HCT116 (cell line): Measurements from ENCODE around the gene FBXO30. TPM values are rescaled to one million over a fixed set of nuclear protein-coding genes. Genes with fewer than 3 reads are reported as not detected.

ENCODE experiments used
- ATAC-seq: fragments of 200-7000 bp; cut with Tn5 transposase; 2 replicates; pipeline ENCODE4 v1.9.1; 2020; ENCODE audit warnings: mild to moderate bottlenecking, moderate library complexity
- BruUV-seq: library from RNA; stranded (reverse); fragments of 400-500 nt; replicated peaks from 2 replicates; lab custom pipeline; 2021; lab: Mats Ljungman, UMichigan
- CTCF ChIA-PET: fragments of 300-600 bp; sonication (Branson Sonifier 250); formaldehyde crosslinking; loops from one replicate; lab custom pipeline; 2021; ENCODE audit warnings: antibody characterized with exemption; lab: Charles Lee
- POLR2A ChIA-PET: fragments of 300-600, 350-600 bp; sonication (Branson Sonifier 250); formaldehyde crosslinking; loops from one replicate; lab custom pipeline; 2021; ENCODE audit warnings: antibody characterized with exemption; lab: Charles Lee
- RAD21 ChIA-PET, 2 experiments: fragments of 300-600 bp; sonication (Branson Sonifier 250); formaldehyde crosslinking; loops; one replicate each; lab custom pipeline; 2023; ENCODE audit warnings: low total read pairs in 2 of 2; ENCODE audit not compliant: uncharacterized antibody in 2 of 2, unreplicated experiment in 2 of 2, low non-redundant PET in 1 of 2; lab: Charles Lee
- DNase-seq: peaks from one replicate; pipeline ENCODE4 v3.0.0-alpha.2; 2010; ENCODE audit warnings: low read depth, low spot score
- H2AFZ ChIP-seq: fragments of 200-600 bp; shearing (Covaris generic), sonication (generic); 2 replicates; pipeline ENCODE4 v1.6.1; 2017; ENCODE audit warnings: low read depth, mixed run types, mixed read lengths, antibody characterized with exemption, low read length; ENCODE audit not compliant: poor library complexity, severe bottlenecking
- H3K27ac ChIP-seq: 2 replicates; pipeline ENCODE4 v1.5.1; 2012; ENCODE audit warnings: low read depth, low read length
- H3K27me3 ChIP-seq: fragments of 200-600 bp; sonication (generic); 2 replicates; pipeline ENCODE4 v1.6.1; 2016; ENCODE audit warnings: mixed run types, low read length, mixed read lengths; ENCODE audit not compliant: insufficient read depth
- H3K36me3 ChIP-seq, 2 experiments: fragments of 200-500 bp in 1 of 2; fragments of 200-600 bp in 1 of 2; sonication (Bioruptor generic) in 1 of 2; sonication (generic) in 1 of 2; 2 replicates each; pipeline versions ENCODE4 v1.5.1 to v1.6.1; 2014 to 2016; ENCODE audit warnings: low read length in 2 of 2, inconsistent platforms in 1 of 2, mixed read lengths in 1 of 2, mixed run types in 1 of 2; ENCODE audit not compliant: insufficient read depth in 2 of 2, control insufficient read depth in 1 of 2
- H3K4me1 ChIP-seq, 2 experiments: fragments of 200-600 bp in 1 of 2; sonication (generic) in 1 of 2; 2 replicates each; pipeline versions ENCODE4 v1.5.1 to v1.6.1; 2012 to 2017; ENCODE audit warnings: low read length in 2 of 2, inconsistent platforms in 1 of 2, mild to moderate bottlenecking in 1 of 2, mixed read lengths in 1 of 2, mixed run types in 1 of 2, moderate library complexity in 1 of 2; ENCODE audit not compliant: insufficient read depth in 2 of 2, control insufficient read depth in 1 of 2
- H3K4me2 ChIP-seq: fragments of 200-600 bp; sonication (generic); 2 replicates; pipeline ENCODE4 v1.6.1; 2017; ENCODE audit warnings: mixed run types, low read length, mixed read lengths
- H3K4me3 ChIP-seq, 2 experiments: fragments of 200-600 bp in 1 of 2; sonication (generic) in 1 of 2; replicated peaks in 1 of 2; 2 replicates each; pipeline ENCODE4 v1.5.1; 2011 to 2016; ENCODE audit warnings: low read length in 2 of 2, control low read depth in 1 of 2, low read depth in 1 of 2, mild to moderate bottlenecking in 1 of 2, mixed read lengths in 1 of 2, mixed run types in 1 of 2
- H3K79me2 ChIP-seq: fragments of 200-600 bp; sonication (generic); 2 replicates; pipeline ENCODE4 v1.6.1; 2017; ENCODE audit warnings: mild to moderate bottlenecking, mixed run types, low read length, moderate library complexity, mixed read lengths; ENCODE audit not compliant: insufficient read depth
- H3K9ac ChIP-seq: fragments of 200-600 bp; sonication (generic); 2 replicates; pipeline ENCODE4 v1.6.1; 2016; ENCODE audit warnings: low read length, mixed read lengths
- H3K9me2 ChIP-seq: fragments of 200-600 bp; sonication (generic), shearing (Covaris generic); 2 replicates; pipeline ENCODE4 v1.6.1; 2017; ENCODE audit warnings: mixed run types, mild to moderate bottlenecking, moderate library complexity; ENCODE audit not compliant: insufficient read depth
- H3K9me3 ChIP-seq, 2 experiments: fragments of 200-500 bp in 1 of 2; fragments of 200-600 bp in 1 of 2; sonication (Bioruptor generic) in 1 of 2; sonication (generic) in 1 of 2; 2 replicates each; pipeline ENCODE4 v1.6.1; 2014 to 2017; ENCODE audit warnings: low read length in 2 of 2, mixed read lengths in 2 of 2, inconsistent platforms in 1 of 2, low read depth in 1 of 2, mild to moderate bottlenecking in 1 of 2, mixed run types in 1 of 2, moderate library complexity in 1 of 2; ENCODE audit not compliant: control insufficient read depth in 1 of 2, insufficient read depth in 1 of 2
- H4K20me1 ChIP-seq: fragments of 200-600 bp; sonication (generic), shearing (Covaris generic); 2 replicates; pipeline ENCODE4 v1.6.1; 2017; ENCODE audit warnings: mixed run types, mild to moderate bottlenecking, moderate library complexity; ENCODE audit not compliant: insufficient read depth
- CBX3 ChIP-seq: IDR thresholded peaks from 2 replicates; pipeline ENCODE4 v1.6.1; 2012; ENCODE audit warnings: low read depth
- EGR1 ChIP-seq: IDR thresholded peaks from 2 replicates; pipeline ENCODE4 v1.6.1; 2012; ENCODE audit warnings: low read depth
- ELF1 ChIP-seq: IDR thresholded peaks from 2 replicates; pipeline ENCODE4 v1.6.1; 2012; ENCODE audit warnings: low read depth, borderline replicate concordance
- EZH2phosphoT487 ChIP-seq: fragments of 200-600 bp; IDR thresholded peaks from 2 replicates; pipeline ENCODE4 v1.6.1; 2018; ENCODE audit warnings: antibody characterized with exemption, borderline replicate concordance
- FOSL1 ChIP-seq: IDR thresholded peaks from 2 replicates; pipeline ENCODE4 v1.6.1; 2012; ENCODE audit warnings: low read depth
- JUND ChIP-seq: IDR thresholded peaks from 2 replicates; pipeline ENCODE4 v1.6.1; 2012
- POLR2AphosphoS5 ChIP-seq: IDR thresholded peaks from 2 replicates; pipeline ENCODE4 v1.6.1; 2011; ENCODE audit warnings: mild to moderate bottlenecking, low read depth, low read length, moderate library complexity
- SIN3A ChIP-seq: IDR thresholded peaks from 2 replicates; pipeline ENCODE4 v1.6.1; 2012; ENCODE audit warnings: low read depth
- SP1 ChIP-seq: IDR thresholded peaks from 2 replicates; pipeline ENCODE4 v1.6.1; 2012; ENCODE audit warnings: low read depth
- YY1 ChIP-seq: IDR thresholded peaks from 2 replicates; pipeline ENCODE4 v1.6.1; 2011; ENCODE audit warnings: low read length, low read depth, moderate library complexity, mild to moderate bottlenecking; ENCODE audit not compliant: insufficient replicate concordance; ENCODE audit errors: extremely low read depth
- ZNF274 ChIP-seq: fragments of 200-500 bp; sonication (Bioruptor generic); IDR thresholded peaks from 2 replicates; pipeline ENCODE4 v1.6.1; 2014; ENCODE audit warnings: mild to moderate bottlenecking, low read depth, low read length, inconsistent platforms
- intact Hi-C: fragments of 100-400 bp; cut with micrococcal nuclease; formaldehyde crosslinking; loops from 2 replicates; pipeline ENCODE4 v1.10.0; 2022
- total RNA-seq: library from RNA; stranded (reverse); gene quantifications from one replicate; pipeline ENCODE4 v1.2.1, GENCODE V29; 2021; ENCODE audit not compliant: unreplicated experiment
- TF ChIP-seq, protein P1 (sequence below): IDR thresholded peaks from 2 replicates; pipeline ENCODE4 v1.6.1; 2012
- TF ChIP-seq, protein P2 (sequence below), 3 experiments: fragments of 200-600 bp in 1 of 3; sonication (generic) in 1 of 3; IDR thresholded peaks in 2 of 3; conservative IDR thresholded peaks in 1 of 3; 2 replicates each; pipeline ENCODE4 v1.5.1; 2012 to 2017; ENCODE audit warnings: low read depth in 2 of 3, low read length in 2 of 3, antibody characterized with exemption in 1 of 3, borderline replicate concordance in 1 of 3, control low read depth in 1 of 3, mild to moderate bottlenecking in 1 of 3, mixed read lengths in 1 of 3, mixed run types in 1 of 3, moderate library complexity in 1 of 3; ENCODE audit not compliant: insufficient read depth in 1 of 3
- TF ChIP-seq, protein P3 (sequence below): IDR thresholded peaks from 2 replicates; pipeline ENCODE4 v1.6.1; 2011; ENCODE audit warnings: mild to moderate bottlenecking, low read length, moderate library complexity; ENCODE audit not compliant: insufficient replicate concordance; ENCODE audit errors: extremely low read depth

The FBXO30 gene
- total RNA-seq, 1 experiment from 2014 or later, result 9.1 TPM

DNA sequence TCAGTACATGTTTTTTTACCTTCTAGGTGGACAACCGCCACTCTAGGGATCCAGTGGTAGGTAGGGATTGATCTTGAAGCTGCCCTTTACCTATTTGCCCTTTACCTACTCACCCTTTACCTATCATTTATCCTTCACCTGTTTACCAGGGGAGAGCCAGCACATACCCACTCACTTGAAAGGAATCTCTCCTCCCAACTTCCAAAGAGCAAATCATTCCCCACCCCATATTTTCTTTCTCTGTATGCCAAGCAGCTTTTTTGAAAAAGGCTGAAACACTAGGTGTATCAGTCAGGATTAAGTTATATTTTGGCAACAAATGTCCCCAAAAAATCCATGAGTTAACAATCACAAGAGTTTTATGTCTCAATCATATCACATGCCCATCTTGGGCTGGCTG is 68.7 kb downstream of the FBXO30 start:
- no peak overlapping the region for H2AFZ ChIP-seq
- no peaks in the 10 kb centered on the region for H3K9me3 ChIP-seq
- ChIA-PET RAD21 (no interaction called here), POLR2A (no interaction called here), CTCF (no interaction called here)
- intact Hi-C loops, result no loop called here
- no peaks in the 10 kb centered on the region for H3K27me3 ChIP-seq
- no peak overlapping the region for H3K27ac ChIP-seq
- H4K20me1 ChIP-seq, result no peaks in the 10 kb centered on the region
- ATAC-seq, result no peak
- no peaks in the 10 kb centered on the region for H3K36me3 ChIP-seq
- H3K4me2 ChIP-seq, result no peak overlapping the region
- no peaks in the 10 kb centered on the region for H3K79me2 ChIP-seq
- TF ChIP-seq ELF1 (no peak), EGR1 (no peak), CBX3 (no peak), JUND (no peak), ZNF274 (no peak), SIN3A (no peak), FOSL1 (no peak), POLR2AphosphoS5 (no peak), SP1 (no peak), YY1 (no peak), EZH2phosphoT487 (no peak)
- TF ChIP-seq, protein P1, sequence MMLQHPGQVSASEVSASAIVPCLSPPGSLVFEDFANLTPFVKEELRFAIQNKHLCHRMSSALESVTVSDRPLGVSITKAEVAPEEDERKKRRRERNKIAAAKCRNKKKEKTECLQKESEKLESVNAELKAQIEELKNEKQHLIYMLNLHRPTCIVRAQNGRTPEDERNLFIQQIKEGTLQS, result no peak
- TF ChIP-seq, protein P2, sequence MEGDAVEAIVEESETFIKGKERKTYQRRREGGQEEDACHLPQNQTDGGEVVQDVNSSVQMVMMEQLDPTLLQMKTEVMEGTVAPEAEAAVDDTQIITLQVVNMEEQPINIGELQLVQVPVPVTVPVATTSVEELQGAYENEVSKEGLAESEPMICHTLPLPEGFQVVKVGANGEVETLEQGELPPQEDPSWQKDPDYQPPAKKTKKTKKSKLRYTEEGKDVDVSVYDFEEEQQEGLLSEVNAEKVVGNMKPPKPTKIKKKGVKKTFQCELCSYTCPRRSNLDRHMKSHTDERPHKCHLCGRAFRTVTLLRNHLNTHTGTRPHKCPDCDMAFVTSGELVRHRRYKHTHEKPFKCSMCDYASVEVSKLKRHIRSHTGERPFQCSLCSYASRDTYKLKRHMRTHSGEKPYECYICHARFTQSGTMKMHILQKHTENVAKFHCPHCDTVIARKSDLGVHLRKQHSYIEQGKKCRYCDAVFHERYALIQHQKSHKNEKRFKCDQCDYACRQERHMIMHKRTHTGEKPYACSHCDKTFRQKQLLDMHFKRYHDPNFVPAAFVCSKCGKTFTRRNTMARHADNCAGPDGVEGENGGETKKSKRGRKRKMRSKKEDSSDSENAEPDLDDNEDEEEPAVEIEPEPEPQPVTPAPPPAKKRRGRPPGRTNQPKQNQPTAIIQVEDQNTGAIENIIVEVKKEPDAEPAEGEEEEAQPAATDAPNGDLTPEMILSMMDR (IDR thresholded peaks at IDR 0.05 in 2 of 3, conservative IDR thresholded peaks at IDR 0.05 in 1 of 3; ENCODE audit: borderline replicate concordance in 1 of 3, insufficient read depth in 1 of 3, low read depth in 2 of 3, low read length in 2 of 3), result no peak
- TF ChIP-seq, protein P3, sequence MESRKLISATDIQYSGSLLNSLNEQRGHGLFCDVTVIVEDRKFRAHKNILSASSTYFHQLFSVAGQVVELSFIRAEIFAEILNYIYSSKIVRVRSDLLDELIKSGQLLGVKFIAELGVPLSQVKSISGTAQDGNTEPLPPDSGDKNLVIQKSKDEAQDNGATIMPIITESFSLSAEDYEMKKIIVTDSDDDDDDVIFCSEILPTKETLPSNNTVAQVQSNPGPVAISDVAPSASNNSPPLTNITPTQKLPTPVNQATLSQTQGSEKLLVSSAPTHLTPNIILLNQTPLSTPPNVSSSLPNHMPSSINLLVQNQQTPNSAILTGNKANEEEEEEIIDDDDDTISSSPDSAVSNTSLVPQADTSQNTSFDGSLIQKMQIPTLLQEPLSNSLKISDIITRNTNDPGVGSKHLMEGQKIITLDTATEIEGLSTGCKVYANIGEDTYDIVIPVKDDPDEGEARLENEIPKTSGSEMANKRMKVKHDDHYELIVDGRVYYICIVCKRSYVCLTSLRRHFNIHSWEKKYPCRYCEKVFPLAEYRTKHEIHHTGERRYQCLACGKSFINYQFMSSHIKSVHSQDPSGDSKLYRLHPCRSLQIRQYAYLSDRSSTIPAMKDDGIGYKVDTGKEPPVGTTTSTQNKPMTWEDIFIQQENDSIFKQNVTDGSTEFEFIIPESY, result no peak
- no peaks in the 10 kb centered on the region; the same call in 1 of the 2 replicates for H3K9me2 ChIP-seq
- peaks cover 6 to 8% of the 10 kb centered on the region in 2 experiments for H3K4me1 ChIP-seq
- no TSS peak for BruUV-seq
- no peak overlapping the region for H3K4me3 ChIP-seq
- no peak for DNase-seq
- H3K9ac ChIP-seq, result no peak overlapping the region
